ENCODE results near the gene MXRA8.
"Not testable (repeated sequence)": the region's sequence is repeated elsewhere in the genome, so short reads cannot be mapped to it uniquely, and the experiment has no call there.

MXRA8 gene

DNA sequence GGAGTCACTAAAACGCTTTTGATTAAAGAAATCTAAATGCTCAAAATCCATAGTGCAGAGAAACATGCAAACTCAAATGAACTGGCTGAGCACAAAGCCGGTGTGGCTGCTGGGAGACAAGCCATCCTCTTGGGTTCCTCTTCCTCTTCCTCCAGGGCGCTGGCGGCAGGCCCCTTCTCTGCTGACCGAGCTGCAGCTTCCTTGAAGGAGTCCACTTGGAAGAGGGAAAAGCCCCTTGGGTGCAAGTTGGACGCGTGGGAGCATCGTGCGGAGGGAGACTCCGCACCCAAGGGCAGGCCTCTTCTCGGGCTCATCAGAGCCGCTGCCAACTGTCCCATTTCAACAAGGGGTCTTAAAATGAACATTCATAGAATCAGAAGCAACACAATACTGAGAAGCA lies 32.9 kb upstream of the MXRA8 start:
- DNase-seq, result no peak

DNA sequence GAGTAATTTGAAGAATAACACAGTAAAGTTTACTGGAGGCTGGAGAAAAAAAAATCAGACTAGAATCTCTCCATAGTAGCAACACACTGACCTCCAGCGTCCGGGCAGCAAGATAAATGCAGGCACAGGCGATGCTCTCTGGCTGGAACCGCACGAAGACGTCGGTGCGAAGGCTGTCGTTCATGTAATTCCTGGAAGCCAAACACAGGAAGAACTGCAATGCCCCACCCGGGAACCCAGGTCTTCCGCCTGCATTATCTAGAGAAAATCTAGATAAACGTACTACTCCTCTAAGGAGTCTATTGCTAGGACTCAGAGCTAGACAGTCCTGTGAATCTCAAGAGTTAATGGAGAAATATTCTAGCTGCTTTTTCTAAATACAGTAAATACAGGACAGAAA lies 32.3 kb upstream of the MXRA8 start:
- no peak for DNase-seq

- no peak for DNase-seq
Measured at GRCh38 chr1:1388078-1388472, 29.7 kb upstream of the MXRA8 start.

GRCh38 chr1:1387098-1388077 lies 29.0 kb upstream of the MXRA8 start:
- DNase-seq, result no peak

- DNase-seq, result no peak
Measured at GRCh38 chr1:1385931-1386330, 27.6 kb upstream of the MXRA8 start.

DNA sequence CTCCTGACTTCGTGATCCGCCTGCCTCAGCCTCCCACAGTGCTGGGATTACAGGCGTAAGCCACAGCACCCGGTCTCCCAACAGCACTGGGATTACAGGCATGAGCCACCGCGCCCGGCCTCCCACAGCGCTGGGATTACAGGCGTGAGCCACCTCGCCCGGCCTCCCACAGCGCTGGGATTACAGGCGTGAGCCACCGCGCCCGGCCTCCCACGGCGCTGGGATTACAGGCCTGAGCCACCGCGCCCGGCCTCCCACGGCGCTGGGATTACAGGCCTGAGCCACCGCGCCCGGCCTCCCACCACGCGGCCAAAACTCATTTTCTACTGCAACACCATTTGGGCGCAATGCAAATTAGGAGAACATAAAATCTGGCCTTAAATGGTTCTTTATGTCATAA lies 27.0 kb upstream of the MXRA8 start:
- DNase-seq, result not testable (repeated sequence)

DNA sequence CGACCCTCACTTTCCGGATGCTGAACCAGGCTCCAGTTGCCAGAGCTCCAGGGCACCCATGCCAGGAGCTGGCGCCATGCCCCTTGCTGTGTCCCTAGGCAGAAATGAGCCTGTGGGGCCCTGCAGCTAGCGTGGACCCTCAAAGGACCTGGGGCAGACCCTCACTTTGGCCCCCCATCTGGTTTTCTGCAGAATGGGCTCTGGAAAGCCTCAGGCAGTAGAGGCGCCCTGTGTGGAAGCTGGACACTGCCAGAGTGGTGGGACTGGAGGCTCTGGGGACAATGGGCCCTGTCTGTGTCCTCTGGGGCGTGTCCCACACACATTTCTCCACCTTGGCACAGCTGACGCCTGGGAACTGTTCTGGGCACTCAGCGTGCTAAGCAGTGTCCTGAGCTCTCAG lies 22.9 kb upstream of the MXRA8 start:
- DNase-seq, result no peak

DNA sequence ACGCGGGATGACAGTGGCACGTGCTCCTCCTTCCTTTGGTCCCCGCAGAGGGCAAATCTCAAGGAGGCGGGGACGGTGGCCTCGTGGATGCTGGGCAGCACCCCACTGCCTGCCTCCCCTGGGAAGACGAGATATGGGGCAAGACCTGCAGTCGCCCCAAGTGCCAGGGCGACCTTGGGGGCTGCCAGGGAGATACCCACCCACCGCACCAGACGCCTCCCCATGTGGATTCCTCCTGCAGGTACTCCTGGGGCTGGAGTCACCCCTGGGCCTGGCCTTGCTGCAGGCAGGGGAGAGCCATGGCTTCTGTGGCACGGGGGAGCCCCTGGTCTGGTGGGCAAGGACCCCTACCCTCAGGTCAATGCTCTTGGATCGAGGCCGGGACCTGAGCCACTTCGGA lies 22.5 kb upstream of the MXRA8 start:
- DNase-seq, result no peak

GRCh38 chr1:1377540-1378205 lies 19.3 kb upstream of the MXRA8 start:
- DNase-seq, result no peak

GRCh38 chr1:1376551-1377226 lies 18.3 kb upstream of the MXRA8 start:
- DNase-seq, result no peak

GRCh38 chr1:1374929-1375662 lies 16.7 kb upstream of the MXRA8 start, which contains the start of gene AURKAIP1:
AURKAIP1 (minus strand) TSS chr1:1375207; CDS start chr1:1374756, 451 bp downstream.
- DNase-seq, result peak; percentile 98

DNA sequence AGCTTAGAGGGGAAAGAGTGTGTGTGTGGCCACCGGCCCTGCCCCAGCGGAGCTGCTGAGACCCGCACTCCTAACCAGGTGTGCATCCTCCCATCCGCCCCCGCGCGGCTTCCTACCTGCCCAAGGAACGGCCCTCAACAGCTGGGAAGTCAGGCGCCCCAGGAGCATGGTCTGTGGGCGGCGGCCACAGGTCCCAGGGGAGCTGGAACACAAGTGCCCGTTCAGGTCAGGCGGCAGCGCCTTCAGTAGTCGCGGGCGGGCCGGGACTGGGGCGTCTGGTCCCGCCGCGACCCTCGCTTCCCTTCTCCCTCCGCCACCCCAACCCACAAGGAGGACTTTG lies 16.2 kb upstream of the MXRA8 start:
- DNase-seq, result no peak

DNA sequence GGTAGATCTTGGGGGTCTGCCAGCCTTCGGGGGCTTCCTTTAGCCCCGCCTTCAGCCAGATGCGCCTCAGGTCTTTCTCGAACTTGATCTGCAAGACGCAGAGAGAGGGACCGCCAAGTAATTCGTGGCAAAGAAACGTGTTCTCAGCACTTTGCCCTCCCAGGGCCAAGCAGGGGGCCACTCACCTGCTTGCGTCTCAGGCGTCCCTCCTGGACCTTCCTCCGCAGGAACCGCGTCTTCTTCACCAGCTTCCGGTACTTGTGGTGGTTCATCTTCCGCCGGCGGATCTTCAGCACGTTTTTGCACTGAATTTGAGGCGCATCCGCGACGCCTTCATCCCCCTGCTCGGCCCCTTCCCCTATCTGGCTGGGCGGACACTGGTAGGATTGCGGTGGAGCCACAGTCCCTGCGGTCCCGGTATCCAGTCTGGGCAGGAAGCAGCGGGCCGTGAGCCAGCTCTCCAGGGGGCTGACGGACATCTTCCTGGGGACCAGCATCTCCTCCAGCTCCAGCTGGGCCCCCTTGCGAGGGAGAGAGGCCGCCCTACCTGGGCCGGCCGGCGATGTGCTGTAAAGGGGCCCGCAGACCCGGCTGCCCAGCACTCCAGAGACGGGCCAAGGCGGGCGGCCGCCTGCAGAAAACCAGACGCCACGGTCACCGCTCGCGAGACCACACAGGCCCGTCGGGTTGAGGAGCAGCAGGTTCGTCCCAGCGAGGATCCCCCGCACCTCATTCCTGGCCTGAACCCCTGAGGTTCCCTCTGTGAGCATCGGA lies 15.6 kb upstream of the MXRA8 start:
- DNase-seq, result no peak

GRCh38 chr1:1373051-1373814 lies 14.9 kb upstream of the MXRA8 start:
- DNase-seq, result no peak

- DNase-seq, result peak in 1 of 2 donors; percentile 23
Measured at GRCh38 chr1:1371746-1372711, 13.7 kb upstream of the MXRA8 start.

GRCh38 chr1:1371364-1371745 lies 13.0 kb upstream of the MXRA8 start:
- DNase-seq, result no peak

DNA sequence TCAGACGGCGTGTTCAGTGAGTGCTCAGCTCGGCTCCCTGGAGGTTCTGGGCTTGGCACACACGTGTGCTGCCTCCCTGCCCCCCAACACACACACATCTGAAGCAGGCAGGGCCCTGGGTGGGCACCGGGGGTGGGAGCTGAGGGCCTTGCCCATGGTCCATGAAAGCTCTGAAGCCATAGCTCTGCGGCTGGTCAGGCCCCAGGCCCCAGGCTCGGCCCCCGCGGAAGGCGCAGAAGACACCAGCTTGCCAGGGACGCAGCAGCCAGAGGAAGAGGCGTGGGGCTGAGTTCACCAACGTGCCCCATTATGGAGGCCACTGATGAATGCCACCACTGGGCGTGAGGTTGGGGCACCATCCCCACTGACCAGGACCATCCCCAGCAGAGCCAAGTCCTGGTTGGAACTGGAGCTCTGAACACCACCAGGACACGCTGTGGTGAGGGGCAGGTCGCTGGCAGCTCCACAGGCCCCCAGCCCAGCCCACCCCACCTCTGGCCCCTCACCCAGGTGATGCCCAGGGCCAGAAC lies 12.5 kb upstream of the MXRA8 start:
- no peak for DNase-seq

DNA sequence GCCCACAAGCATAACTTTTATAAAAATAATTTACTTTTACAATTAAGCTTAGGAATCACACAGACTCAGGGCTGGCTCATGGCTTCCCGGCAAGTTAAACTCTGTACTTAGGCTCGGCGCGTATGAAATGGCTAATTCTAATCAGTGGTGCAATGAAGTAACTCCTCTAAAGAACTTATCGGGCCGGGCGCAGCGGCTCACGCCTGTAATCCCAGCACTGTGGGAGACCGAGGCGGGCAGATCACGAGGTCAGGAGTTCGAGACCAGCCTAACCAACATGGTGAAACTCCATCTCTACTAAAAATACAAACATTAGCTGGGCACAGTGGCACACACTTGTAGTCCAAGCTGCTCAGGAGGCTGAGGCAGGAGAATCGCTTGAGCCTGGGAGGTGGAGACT lies 11.7 kb upstream of the MXRA8 start:
- DNase-seq, result not testable (repeated sequence)

DNA sequence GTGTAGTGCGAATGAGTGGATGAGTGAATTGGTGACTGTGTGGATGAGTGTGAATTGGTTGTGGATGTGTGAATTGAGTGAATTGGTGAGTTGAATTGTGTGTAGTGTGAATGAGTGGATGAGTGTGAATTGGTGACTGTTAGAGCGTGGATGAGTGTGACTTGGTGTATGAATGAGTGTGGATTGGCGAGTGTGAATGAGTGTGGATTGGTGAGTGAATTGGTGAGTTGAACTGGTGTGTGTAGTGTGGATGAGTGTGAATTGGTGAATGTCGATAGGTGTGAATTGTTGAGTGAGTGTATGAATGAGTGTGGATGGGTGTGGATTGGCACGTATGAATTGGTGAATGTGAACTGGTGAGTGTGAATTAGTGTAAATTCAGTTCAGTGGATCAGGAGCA lies 9.0 kb upstream of the MXRA8 start:
- DNase-seq, result no peak

DNA sequence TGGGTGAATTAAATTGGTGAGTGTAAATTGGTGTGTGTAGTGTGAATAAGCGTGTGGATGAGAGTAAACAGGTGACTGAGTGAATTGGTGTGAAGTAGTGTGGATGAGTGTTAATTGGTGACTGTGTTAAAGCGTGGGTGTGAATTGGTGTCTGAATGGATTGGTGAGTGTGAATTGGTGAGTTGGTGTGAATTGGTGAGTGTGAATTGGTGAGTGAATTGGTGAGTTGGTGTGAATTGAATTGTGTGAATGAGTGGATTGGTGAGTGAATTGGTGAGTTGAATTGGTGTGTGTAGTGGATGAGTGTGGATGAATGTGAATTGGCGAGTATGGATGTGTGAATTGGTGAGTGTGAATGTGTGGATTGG lies 8.3 kb upstream of the MXRA8 start:
- DNase-seq, result no peak

All from hippocampal formation (tissue), 2 donors.